HEK293T (cell line): ENCODE data around the gene FOXD3.

Experiments used
- ARNT ChIP-seq: fragments of 450-650 bp; IDR thresholded peaks from 2 replicates; pipeline ENCODE4 v1.6.1; 2017; ENCODE audit warnings: mild to moderate bottlenecking
- BHLHE40 ChIP-seq: fragments of 450-650 bp; IDR thresholded peaks from 2 replicates; pipeline ENCODE4 v1.6.1; 2016; ENCODE audit warnings: mild to moderate bottlenecking, moderate library complexity, borderline replicate concordance
- CTBP1 ChIP-seq: fragments of 450-650 bp; IDR thresholded peaks from 2 replicates; pipeline ENCODE4 v1.6.1; 2016; ENCODE audit warnings: borderline replicate concordance
- FOXM1 ChIP-seq: fragments of 450-650 bp; IDR thresholded peaks from 2 replicates; pipeline ENCODE4 v1.6.1; 2017; ENCODE audit warnings: mild to moderate bottlenecking, borderline replicate concordance
- L3MBTL2 ChIP-seq: fragments of 450-650 bp; conservative IDR thresholded peaks from 2 replicates; pipeline ENCODE4 v1.6.1; 2016; ENCODE audit warnings: mild to moderate bottlenecking
- NFRKB ChIP-seq: fragments of 450-650 bp; IDR thresholded peaks from 2 replicates; pipeline ENCODE4 v1.6.1; 2016; ENCODE audit warnings: mild to moderate bottlenecking, moderate library complexity
- PKNOX1 ChIP-seq: fragments of 450-650 bp; IDR thresholded peaks from 2 replicates; pipeline ENCODE4 v1.6.1; 2016
- SP1 ChIP-seq: fragments of 450-650 bp; IDR thresholded peaks from 2 replicates; pipeline ENCODE4 v1.6.1; 2017
- SUZ12 ChIP-seq: fragments of 450-650 bp; IDR thresholded peaks from 2 replicates; pipeline ENCODE4 v1.6.1; 2016; ENCODE audit warnings: mild to moderate bottlenecking
- TARDBP ChIP-seq: fragments of 450-650 bp; IDR thresholded peaks from 2 replicates; pipeline ENCODE4 v1.6.1; 2016

- TF ChIP-seq ARNT (no peak), SP1 (no peak), FOXM1 (no peak), BHLHE40 (no peak), TARDBP (no peak), L3MBTL2 (no peak), CTBP1 (no peak), PKNOX1 (no peak), SUZ12 (no peak), NFRKB (no peak)
These were observed 40.2 kb downstream of the FOXD3 start for GRCh38 chr1:63362578-63362977.
